Lower leg skin (tissue), 4 donors: Measurements from ENCODE around the gene TACR1. TPM values are rescaled to one million over a fixed set of nuclear protein-coding genes. Genes with fewer than 3 reads are reported as not detected.

Experiments used
- DNase-seq, 2 donors: peaks; one replicate each; pipeline ENCODE4 v3.0.0-alpha.2; 2019; ENCODE audit warnings: low spot score in 2 of 2
- H3K4me3 ChIP-seq: fragments of 200-600 bp; sonication (generic); 2 replicates; pipeline ENCODE4 v1.5.1; 2017; ENCODE audit warnings: mild to moderate bottlenecking, low read depth; ENCODE audit not compliant: poor library complexity, severe bottlenecking
- POLR2A ChIP-seq, 2 donors: fragments of 450-650 bp; IDR thresholded peaks; one replicate each; pipeline ENCODE4 v1.6.1; 2016 to 2017; ENCODE audit warnings: antibody characterized with exemption in 2 of 2, mild to moderate bottlenecking in 1 of 2, moderate library complexity in 1 of 2
- WGBS, 2 donors: methylation state at CpG; one replicate each; pipeline ENCODE4 v1.1.5; 2018; 5-methylcytosine and 5-hydroxymethylcytosine counted together
- intact Hi-C: fragments of 100-400 bp; cut with DNase I; formaldehyde crosslinking; loops from one replicate; pipeline ENCODE4 v1.15.0; 2023; ENCODE audit warnings: low total_unique reads
- total RNA-seq, 4 donors: library from RNA; depleted of rRNA; stranded (reverse); fragments of >200 nt; gene quantifications; one replicate each; pipeline ENCODE4 v1.1.0, GENCODE V29; 2016
- TF ChIP-seq, protein P1 (sequence below), 3 donors: fragments of 450-650 bp; IDR thresholded peaks; one replicate each; pipeline ENCODE4 v1.5.1; 2016; ENCODE audit warnings: antibody characterized with exemption in 3 of 3, mild to moderate bottlenecking in 3 of 3, moderate library complexity in 2 of 3

TACR1 gene
- total RNA-seq, 4 donors from 2014 or later: 0.95 to 8.0 (median 2.7) TPM

DNA sequence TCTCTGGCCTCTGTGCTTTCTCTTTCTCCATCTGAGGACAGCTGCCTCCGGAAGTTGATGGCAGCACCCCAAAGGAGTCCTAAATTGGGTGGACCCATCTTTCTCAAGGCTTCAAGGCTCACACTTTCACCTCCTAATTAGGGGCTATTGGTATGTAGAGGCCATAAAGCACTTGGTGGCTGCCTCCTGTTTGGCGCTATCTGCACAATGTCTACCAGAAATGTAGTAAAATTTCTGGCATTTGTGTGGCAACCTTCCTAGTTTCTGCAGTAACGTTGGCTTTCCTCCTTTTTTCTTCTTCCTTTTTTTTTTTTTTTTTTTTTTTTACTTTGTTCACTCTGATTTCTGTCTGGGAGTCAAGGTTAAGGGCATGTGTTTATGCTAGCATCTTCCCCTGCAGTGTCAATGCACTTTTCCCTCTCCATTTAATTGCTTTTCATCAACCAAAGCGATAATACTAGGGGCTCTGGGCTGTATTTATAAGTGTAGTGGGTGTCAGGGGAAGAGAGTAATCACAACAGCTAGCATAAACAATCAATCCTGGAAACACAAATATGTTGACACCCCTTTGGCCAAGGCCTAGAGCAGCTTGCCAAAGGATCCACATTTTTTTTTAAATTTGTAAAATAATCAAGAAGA, 86.0 kb downstream of the TACR1 start:
- DNase-seq: no peak
- intact Hi-C loops: no loop called here
- 67 to 72% methylated on average over 4 of the region's 4 CpGs for WGBS, 2 donors
- H3K4me3 ChIP-seq: no peak overlapping the region
- TF ChIP-seq POLR2A (IDR thresholded peaks at IDR 0.05): no peak
- TF ChIP-seq, protein P1, sequence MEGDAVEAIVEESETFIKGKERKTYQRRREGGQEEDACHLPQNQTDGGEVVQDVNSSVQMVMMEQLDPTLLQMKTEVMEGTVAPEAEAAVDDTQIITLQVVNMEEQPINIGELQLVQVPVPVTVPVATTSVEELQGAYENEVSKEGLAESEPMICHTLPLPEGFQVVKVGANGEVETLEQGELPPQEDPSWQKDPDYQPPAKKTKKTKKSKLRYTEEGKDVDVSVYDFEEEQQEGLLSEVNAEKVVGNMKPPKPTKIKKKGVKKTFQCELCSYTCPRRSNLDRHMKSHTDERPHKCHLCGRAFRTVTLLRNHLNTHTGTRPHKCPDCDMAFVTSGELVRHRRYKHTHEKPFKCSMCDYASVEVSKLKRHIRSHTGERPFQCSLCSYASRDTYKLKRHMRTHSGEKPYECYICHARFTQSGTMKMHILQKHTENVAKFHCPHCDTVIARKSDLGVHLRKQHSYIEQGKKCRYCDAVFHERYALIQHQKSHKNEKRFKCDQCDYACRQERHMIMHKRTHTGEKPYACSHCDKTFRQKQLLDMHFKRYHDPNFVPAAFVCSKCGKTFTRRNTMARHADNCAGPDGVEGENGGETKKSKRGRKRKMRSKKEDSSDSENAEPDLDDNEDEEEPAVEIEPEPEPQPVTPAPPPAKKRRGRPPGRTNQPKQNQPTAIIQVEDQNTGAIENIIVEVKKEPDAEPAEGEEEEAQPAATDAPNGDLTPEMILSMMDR (IDR thresholded peaks at IDR 0.05): no peak

DNA sequence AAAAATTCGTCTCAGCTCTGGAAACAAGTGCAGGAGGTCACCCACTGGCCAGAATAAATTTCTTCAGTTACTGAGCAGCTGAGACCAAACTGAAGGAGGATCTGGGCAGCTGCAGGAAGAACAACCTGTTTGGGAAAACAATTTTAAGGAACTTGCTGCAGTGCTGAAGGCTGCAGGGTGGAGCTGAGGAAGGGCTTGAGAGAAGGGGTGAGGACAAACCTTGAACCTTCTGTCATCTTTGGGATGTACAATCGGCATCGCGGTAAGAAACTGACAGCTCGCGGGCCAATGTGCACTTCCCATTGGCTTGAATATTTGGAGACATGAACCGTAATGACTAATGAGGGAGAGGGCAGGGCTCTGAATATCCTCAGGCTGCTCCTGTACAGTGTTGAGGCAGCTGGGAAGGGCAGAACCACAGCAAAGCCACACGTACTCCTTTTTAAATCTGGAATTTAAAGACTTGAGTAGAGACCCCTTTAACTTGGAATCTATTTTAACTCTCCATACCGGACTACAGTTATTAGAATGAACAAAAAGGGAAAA, 90.3 kb downstream of the TACR1 start:
- no peak for DNase-seq
- 60 to 64% methylated on average over 9 of the region's 9 CpGs for whole genome bisulfite sequencing, 2 donors
- H3K4me3 ChIP-seq: no peak overlapping the region
- intact Hi-C loops: no loop called here
- no peak for TF ChIP-seq POLR2A (IDR thresholded peaks at IDR 0.05)
- TF ChIP-seq, protein P1 (IDR thresholded peaks at IDR 0.05): no peak

DNA sequence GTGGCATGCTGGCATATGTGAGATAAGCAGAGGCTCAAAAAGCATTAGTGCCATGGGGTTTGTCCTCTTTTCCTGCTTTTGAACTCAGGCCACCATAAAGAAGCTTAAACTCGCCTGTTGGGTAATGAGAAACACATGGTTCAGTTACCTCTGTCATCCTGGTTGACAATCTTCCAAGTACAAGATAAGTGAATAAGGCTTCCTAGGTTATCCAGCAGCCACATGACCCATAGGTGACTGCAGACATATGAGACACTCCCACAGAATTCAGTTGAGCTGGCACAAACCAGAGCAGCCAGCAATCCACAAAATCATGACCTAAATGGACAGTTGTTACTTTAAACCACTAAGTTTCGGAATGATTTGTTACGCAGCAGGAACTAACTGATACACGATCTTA, 97.3 kb downstream of the TACR1 start:
- 90% methylated on average over 4 of the region's 4 CpGs for WGBS, 2 donors
- no peak overlapping the region for H3K4me3 ChIP-seq
- intact Hi-C loops: no loop called here
- no peak for DNase-seq
- no peak for TF ChIP-seq POLR2A (IDR thresholded peaks at IDR 0.05)
- TF ChIP-seq, protein P1 (IDR thresholded peaks at IDR 0.05): no peak

DNA sequence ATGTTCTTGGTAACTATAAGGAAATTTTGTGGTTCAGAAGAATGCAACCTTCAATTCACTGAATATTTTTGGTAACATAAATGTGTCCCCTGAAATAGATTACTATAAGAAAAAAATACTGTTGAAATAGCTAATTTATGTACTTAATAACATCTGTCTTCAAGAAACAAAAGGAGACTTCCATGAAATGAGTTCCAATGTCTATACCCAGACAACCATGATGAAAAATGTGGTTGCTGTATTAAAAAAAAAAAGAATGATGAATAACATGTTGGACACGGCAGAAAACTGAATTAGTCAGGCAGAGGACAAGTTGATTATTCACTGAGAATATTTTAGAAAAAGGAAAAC, 98.5 kb downstream of the TACR1 start:
- no peak for DNase-seq
- 23 to 29% methylated on average over 1 of the region's 1 CpG for WGBS, 2 donors

DNA sequence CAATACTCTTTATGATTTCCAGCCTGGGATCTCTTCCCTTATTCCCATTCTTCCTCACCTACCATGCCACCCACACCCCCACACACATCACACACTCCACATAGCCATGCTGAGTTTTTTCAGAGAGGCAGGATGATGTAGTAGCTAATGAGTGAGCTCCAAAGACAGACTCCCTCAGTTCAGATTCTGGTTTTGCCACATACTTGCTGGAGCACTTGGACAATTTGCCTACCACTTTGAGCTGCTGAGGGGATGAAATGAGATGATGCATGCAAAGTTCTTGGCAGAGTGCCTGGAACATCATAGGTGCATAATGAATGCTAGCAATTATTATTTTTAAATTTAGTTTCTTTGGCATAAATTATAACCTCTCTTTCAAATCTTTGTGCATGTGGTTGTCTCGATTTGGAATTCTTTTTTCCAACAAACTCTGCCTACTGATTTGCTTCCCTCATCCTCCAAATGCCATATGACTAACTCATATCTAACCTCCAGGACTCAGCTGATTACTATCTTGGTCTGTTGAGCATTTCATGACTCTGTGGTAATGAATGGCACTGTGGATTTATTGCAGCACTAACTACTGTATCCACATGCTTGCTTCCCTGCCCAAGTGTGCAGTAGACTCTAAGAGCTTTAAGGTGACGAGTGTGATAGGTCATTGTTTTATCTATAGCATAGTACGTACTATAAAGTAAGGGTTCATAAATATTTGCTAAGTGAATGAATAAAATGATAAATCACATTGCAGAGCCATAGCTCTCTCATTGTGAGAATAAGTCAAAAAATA, 99.1 kb downstream of the TACR1 start:
- intact Hi-C loops: no loop called here
- H3K4me3 ChIP-seq: no peak overlapping the region
- 54 to 57% methylated on average over 3 of the region's 3 CpGs for WGBS, 2 donors
- no peak for DNase-seq
- no peak for TF ChIP-seq POLR2A (IDR thresholded peaks at IDR 0.05)
- TF ChIP-seq, protein P1 (IDR thresholded peaks at IDR 0.05): no peak

More for the DNA sequence above, 98.5 kb downstream of the TACR1 start:
- TF ChIP-seq, protein P1 (IDR thresholded peaks at IDR 0.05): no peak
- no peak for TF ChIP-seq POLR2A (IDR thresholded peaks at IDR 0.05)
- intact Hi-C loops: no loop called here
- no peak overlapping the region for H3K4me3 ChIP-seq
